Measurements from ENCODE around the gene MT3.
A peak's percentile ranks its signal among the peaks of the same experiment; 100 is the strongest.

The MT3 gene

GRCh38 chr16:56589141-56590039 is at the start of gene MT3:
Gene MT3 (plus strand): TSS chr16:56589528. CDS start chr16:56589591, 63 bp downstream.
- TF ChIP-seq, protein P1, sequence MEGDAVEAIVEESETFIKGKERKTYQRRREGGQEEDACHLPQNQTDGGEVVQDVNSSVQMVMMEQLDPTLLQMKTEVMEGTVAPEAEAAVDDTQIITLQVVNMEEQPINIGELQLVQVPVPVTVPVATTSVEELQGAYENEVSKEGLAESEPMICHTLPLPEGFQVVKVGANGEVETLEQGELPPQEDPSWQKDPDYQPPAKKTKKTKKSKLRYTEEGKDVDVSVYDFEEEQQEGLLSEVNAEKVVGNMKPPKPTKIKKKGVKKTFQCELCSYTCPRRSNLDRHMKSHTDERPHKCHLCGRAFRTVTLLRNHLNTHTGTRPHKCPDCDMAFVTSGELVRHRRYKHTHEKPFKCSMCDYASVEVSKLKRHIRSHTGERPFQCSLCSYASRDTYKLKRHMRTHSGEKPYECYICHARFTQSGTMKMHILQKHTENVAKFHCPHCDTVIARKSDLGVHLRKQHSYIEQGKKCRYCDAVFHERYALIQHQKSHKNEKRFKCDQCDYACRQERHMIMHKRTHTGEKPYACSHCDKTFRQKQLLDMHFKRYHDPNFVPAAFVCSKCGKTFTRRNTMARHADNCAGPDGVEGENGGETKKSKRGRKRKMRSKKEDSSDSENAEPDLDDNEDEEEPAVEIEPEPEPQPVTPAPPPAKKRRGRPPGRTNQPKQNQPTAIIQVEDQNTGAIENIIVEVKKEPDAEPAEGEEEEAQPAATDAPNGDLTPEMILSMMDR (conservative IDR thresholded peaks at IDR 0.05) = 0 out of 2 replicates have a peak, but pooled peaks have one; percentile 12
- H3K27ac ChIP-seq = peak within 1 kb of the TSS; percentile 48

DNA sequence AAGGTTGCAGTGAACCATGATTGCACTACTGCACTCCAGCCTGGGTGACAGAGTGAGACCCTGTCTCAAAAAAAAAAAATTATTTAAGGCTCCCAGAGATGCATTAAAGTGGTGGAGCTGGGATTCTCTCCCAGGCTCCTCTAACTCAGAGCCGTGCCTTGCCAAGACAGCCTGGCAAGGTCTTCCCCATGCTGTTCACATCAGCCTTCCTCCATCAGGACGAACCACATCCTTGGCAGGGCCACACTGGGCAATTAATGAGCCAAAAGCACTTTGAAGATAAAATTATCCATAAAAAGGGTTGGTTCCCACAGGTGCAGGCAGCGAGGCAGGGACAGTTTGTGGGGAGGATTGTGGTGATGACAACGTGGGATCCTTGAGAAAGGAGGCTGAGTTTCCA is 49.7 kb upstream of the MT3 start:
- H3K27ac ChIP-seq = no peak overlapping the region
- TF ChIP-seq, protein P1 (conservative IDR thresholded peaks at IDR 0.05) = no peak

- TF ChIP-seq, protein P1 (conservative IDR thresholded peaks at IDR 0.05) = no peak
- H3K27ac ChIP-seq = no peak overlapping the region
Measured at GRCh38 chr16:56542039-56542438, 47.3 kb upstream of the MT3 start.

DNA sequence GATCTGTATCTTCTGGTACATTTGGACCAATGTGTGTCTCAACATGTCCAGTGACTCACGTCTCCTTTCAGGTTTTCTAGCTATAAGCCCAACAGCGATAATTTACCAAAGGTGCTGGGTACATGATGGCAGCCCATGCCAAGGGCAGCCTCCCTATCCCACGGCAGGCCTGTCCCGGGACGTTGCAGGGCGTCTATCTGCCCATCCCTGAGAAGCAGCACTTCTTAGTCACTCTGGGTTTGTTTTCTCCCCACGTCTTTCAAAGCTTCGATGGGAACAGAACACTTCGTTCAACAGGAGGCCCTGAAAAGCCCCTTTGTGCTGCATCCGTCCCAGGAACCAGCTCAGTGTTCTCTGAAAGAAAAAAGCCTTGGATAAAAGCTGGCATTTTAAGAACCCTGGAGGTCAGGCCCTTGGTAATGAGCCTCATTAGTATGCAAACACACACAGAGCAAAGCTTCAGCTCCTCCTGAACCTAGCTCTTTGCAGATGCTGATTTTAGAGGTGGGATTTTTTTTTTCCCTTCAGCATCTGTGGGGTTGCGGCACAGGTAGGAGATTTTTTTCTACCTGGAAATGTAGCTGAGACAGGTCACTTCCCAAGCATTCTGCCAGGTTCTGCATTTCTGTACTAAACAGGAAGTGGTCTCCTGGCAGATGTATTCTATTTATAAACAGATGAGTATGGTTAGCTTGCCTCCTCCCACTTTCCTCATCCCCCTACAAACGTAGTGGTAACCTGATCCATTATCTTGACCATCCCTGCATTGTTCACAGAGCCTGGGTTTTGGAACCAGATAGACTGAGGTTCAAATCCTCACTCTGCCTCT is 42.0 kb upstream of the MT3 start:
- TF ChIP-seq, protein P1 (conservative IDR thresholded peaks at IDR 0.05) = no peak
- no peak overlapping the region for H3K27ac ChIP-seq

- H3K27ac ChIP-seq = no peak overlapping the region
- TF ChIP-seq, protein P1 (conservative IDR thresholded peaks at IDR 0.05) = no peak
Measured at GRCh38 chr16:56547949-56548567, 41.3 kb upstream of the MT3 start.

GRCh38 chr16:56549161-56549560 is 40.2 kb upstream of the MT3 start:
- TF ChIP-seq, protein P1 (conservative IDR thresholded peaks at IDR 0.05) = no peak

More at GRCh38 chr16:56549161-56549560, 40.2 kb upstream of the MT3 start:
- no peak overlapping the region; the same call in 1 of the 2 replicates for H3K27ac ChIP-seq
